BE2C (cell line): ENCODE measurements around the gene IGFN1.

Experiments used
- DNase-seq: peaks from one replicate; pipeline ENCODE4 v3.0.0-alpha.2; 2020
- H3K27me3 ChIP-seq: fragments of 250-450 bp; sonication (Bioruptor Pico); 2 replicates; pipeline ENCODE4 v1.5.1; 2020; ENCODE audit warnings: mild to moderate bottlenecking
- H3K36me3 ChIP-seq: fragments of 250-450 bp; sonication (Bioruptor Pico); 2 replicates; pipeline ENCODE4 v1.5.1; 2020; ENCODE audit warnings: mild to moderate bottlenecking
- H3K4me1 ChIP-seq: fragments of 250-450 bp; sonication (Bioruptor Pico); 2 replicates; pipeline ENCODE4 v1.5.1; 2020
- H3K4me3 ChIP-seq: 2 replicates; pipeline ENCODE4 v1.5.1; 2011; ENCODE audit warnings: low read depth, low read length
- H3K9me3 ChIP-seq: fragments of 250-450 bp; sonication (Bioruptor Pico); 2 replicates; pipeline ENCODE4 v1.5.1; 2020
- CTCF ChIP-seq: IDR thresholded peaks from 2 replicates; pipeline ENCODE4 v1.5.1; 2012; ENCODE audit warnings: mild to moderate bottlenecking, low read depth, low read length

Gene IGFN1

GRCh38 chr1:201245082-201245481 is 54.5 kb downstream of the IGFN1 start:
- Histone ChIP-seq H3K27me3 (no peaks in the 10 kb centered on the region; the same call in 1 of the 2 replicates), H3K36me3 (no peaks in the 10 kb centered on the region), H3K9me3 (no peaks in the 10 kb centered on the region), H3K4me3 (no peak overlapping the region), H3K4me1 (peaks cover 11% of the 10 kb centered on the region)
- no peak for TF ChIP-seq CTCF
- no peak for DNase-seq

GRCh38 chr1:201248721-201249559 is 58.3 kb downstream of the IGFN1 start:
- no peak overlapping the region for H3K4me3 ChIP-seq
- H3K27me3 ChIP-seq = no peaks in the 10 kb centered on the region
- no peaks in the 10 kb centered on the region for H3K9me3 ChIP-seq
- H3K4me1 ChIP-seq = peaks cover 11% of the 10 kb centered on the region
- TF ChIP-seq CTCF = no peak
- no peaks in the 10 kb centered on the region for H3K36me3 ChIP-seq
- no peak for DNase-seq

DNA sequence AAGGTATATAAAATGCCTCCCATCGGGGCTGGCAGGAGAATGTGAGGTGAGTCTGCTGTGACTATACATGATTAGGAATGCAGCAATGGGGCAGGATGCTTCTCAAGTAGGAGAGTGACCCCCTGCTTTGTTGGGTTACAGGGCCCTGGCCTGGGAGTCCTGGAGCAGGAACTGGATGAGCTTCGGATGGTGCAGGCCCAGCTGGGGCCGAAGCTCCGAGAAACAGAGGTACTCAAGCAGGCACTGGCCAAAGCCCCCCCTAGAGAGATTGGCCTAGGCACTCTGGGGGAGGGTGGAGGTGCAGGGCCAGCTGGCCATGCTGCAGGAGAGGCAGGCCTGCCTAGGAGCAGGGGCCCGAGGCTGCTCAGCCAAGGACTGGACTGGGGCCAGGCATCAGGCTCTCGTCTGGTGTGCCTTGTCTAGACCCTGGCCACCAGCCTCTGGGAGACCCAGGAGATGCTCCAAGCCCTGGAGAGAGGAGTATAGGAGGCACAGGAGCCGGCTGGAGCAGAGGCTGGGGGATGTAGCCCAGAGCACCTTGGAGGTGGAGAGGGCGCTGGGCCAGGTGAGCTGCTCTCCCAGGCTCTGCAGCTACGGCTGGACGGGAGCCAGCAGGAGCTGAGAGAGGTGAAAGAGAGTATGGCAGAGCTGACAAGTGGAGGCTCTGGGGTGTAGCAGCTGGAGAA is 59.8 kb downstream of the IGFN1 start:
- Histone ChIP-seq H3K9me3 (no peaks in the 10 kb centered on the region), H3K4me1 (no peaks in the 10 kb centered on the region; the same call in 1 of the 2 replicates), H3K27me3 (no peaks in the 10 kb centered on the region), H3K36me3 (no peaks in the 10 kb centered on the region), H3K4me3 (no peak overlapping the region)
- no peak for TF ChIP-seq CTCF
- no peak for DNase-seq

- TF ChIP-seq CTCF = no peak
- H3K4me3 ChIP-seq = no peak overlapping the region
- H3K4me1 ChIP-seq = no peaks in the 10 kb centered on the region
- H3K9me3 ChIP-seq = no peaks in the 10 kb centered on the region
- no peaks in the 10 kb centered on the region for H3K36me3 ChIP-seq
- no peaks in the 10 kb centered on the region for H3K27me3 ChIP-seq
- DNase-seq = no peak
Observed at GRCh38 chr1:201251411-201251810, 60.8 kb downstream of the IGFN1 start.

DNA sequence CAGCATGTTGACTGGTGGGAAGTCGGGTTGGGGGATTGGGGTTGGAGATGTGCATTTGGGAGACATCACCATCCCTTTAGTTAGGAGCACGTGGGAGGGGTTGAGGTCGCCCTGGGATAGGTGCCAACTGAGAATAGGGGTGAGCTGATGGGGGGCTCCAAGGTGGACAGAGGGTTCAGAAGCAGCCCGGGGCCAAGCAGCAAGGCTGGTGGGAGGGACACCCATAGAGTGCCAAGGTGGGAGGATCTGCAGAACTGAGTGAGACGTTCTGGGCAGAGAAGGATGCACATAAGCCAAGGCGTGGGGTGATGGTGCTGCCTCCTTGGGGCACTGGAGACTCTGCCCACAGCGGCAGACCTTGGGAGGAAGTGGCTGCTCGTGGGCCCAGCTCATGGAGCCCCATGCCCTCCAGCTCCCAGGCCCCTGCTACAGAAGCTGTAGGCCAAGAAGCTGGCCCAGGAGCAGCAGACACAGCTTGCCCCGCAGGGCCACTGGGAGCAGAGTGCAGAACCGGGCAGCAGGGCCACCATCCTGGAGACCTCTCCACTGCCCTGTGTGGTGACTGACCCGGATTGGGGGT is 61.3 kb downstream of the IGFN1 start:
- no peaks in the 10 kb centered on the region for H3K4me1 ChIP-seq
- H3K4me3 ChIP-seq = no peak overlapping the region
- no peak for TF ChIP-seq CTCF
- H3K27me3 ChIP-seq = no peaks in the 10 kb centered on the region
- no peak for DNase-seq
- H3K36me3 ChIP-seq = no peaks in the 10 kb centered on the region
- H3K9me3 ChIP-seq = no peaks in the 10 kb centered on the region

- Histone ChIP-seq H3K9me3 (no peaks in the 10 kb centered on the region), H3K36me3 (no peaks in the 10 kb centered on the region), H3K4me3 (no peak overlapping the region), H3K4me1 (no peaks in the 10 kb centered on the region), H3K27me3 (no peaks in the 10 kb centered on the region)
- no peak for DNase-seq
- no peak for TF ChIP-seq CTCF
Observed at GRCh38 chr1:201252944-201253371, 62.3 kb downstream of the IGFN1 start.
